Body of pancreas (tissue), 4 donors: ENCODE results near the gene CARF.

Source experiments
- POLR2A ChIP-seq, 3 donors: fragments of 450-650 bp; IDR thresholded peaks; one replicate each; pipeline ENCODE4 v1.6.1; 2016; ENCODE audit warnings: antibody characterized with exemption in 3 of 3, mild to moderate bottlenecking in 2 of 3
- TF ChIP-seq, protein P1 (sequence below), 7 experiments: fragments of 450-650 bp in 4 of 7; fragments of 200-600 bp in 3 of 7; sonication (generic) in 3 of 7; IDR thresholded peaks; one replicate each; pipeline ENCODE4 v1.5.1; 2016 to 2019; ENCODE audit warnings: antibody characterized with exemption in 7 of 7

DNA sequence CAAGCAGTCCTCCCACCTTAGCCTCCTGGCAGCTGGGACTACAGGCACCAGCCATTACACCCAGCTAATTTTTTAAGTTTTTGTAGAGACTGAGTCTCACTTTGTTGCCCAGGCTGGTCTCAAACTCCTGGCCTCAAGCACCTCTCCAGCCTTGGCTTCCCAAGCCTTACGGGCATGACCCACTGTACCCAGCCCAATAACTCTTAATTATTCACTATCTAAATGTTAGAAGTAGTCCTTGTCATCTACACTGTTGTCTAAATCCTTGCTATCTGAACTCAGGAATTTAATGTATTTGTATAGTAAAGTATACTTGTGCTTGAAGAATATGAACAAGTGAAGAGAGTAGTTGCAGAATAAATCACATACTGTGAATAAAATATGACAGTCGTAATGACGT lies 64.7 kb downstream of the CARF start:
- TF ChIP-seq POLR2A (IDR thresholded peaks at IDR 0.05), result no peak
- TF ChIP-seq, protein P1, sequence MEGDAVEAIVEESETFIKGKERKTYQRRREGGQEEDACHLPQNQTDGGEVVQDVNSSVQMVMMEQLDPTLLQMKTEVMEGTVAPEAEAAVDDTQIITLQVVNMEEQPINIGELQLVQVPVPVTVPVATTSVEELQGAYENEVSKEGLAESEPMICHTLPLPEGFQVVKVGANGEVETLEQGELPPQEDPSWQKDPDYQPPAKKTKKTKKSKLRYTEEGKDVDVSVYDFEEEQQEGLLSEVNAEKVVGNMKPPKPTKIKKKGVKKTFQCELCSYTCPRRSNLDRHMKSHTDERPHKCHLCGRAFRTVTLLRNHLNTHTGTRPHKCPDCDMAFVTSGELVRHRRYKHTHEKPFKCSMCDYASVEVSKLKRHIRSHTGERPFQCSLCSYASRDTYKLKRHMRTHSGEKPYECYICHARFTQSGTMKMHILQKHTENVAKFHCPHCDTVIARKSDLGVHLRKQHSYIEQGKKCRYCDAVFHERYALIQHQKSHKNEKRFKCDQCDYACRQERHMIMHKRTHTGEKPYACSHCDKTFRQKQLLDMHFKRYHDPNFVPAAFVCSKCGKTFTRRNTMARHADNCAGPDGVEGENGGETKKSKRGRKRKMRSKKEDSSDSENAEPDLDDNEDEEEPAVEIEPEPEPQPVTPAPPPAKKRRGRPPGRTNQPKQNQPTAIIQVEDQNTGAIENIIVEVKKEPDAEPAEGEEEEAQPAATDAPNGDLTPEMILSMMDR (IDR thresholded peaks at IDR 0.05), result no peak
